HuH-7 (cell line): ENCODE measurements around the gene DDX1.

Experiments
- DNase-seq: peaks from one replicate; pipeline ENCODE4 v3.0.0; 2011; ENCODE audit warnings: low spot score

DDX1 gene

DNA sequence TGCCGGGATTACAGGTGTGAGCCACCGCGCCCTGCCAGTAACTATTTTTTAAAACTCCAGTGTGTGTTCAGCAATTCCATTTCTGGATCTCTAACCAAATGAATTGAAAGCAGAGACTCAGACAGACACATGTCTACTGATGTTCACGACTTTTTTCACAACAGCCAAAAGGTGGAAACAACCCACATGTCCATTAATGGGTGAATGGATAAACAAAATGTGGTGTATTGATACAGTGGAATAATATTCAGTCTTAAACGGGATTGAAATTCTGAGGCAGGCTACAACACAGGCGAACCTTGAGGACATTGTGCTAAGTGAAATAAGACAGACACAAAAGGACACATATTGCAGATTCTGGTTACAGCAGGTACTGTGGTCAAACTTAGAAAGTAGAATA lies 55.0 kb downstream of the DDX1 start:
- no peak for DNase-seq

DNA sequence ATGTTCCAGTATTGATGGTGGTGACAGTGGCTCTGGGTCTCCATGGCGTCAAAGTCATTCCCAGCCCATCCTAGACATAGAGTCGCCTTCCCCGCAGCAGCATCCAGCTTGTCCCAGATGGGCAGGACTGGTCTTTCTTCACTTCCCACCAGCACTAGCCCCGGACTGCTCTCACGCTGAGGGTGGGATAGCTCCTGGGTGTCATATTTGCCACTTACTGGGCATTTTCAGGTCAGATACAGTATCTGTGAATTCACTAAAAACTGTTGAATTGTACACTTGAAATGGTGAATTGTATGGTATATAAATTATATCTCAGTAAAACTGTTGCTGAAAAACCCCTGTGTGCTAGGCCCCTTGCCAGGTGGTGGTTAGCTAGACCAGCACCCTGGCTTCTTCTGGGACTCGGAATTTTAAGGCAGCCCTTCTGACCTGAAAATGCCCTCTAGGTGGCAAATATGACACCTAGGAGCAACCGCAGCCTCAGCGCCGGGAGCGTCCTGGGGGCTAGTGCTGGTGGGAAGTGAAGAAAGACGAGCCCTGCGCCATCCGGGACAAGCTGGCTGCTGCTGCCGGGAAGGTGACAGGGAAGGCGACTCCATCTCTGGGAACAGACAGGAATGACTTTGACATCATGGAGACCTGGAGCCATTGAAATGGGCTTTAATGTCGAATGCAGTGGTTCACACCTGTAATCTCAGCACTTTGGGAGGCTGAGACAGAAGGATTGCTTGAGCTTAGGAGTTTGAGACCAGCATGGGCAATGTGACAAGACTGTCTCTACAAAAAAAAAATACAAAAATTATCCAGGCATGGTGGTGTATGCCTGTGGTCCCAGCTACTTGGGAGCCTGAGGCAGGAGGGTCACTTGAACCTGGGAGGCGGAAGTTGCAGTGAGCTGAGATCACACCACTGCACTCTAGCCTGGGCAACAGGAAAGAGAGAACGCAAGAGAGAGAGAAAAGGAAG lies 56.2 kb downstream of the DDX1 start:
- DNase-seq = no peak

DNA sequence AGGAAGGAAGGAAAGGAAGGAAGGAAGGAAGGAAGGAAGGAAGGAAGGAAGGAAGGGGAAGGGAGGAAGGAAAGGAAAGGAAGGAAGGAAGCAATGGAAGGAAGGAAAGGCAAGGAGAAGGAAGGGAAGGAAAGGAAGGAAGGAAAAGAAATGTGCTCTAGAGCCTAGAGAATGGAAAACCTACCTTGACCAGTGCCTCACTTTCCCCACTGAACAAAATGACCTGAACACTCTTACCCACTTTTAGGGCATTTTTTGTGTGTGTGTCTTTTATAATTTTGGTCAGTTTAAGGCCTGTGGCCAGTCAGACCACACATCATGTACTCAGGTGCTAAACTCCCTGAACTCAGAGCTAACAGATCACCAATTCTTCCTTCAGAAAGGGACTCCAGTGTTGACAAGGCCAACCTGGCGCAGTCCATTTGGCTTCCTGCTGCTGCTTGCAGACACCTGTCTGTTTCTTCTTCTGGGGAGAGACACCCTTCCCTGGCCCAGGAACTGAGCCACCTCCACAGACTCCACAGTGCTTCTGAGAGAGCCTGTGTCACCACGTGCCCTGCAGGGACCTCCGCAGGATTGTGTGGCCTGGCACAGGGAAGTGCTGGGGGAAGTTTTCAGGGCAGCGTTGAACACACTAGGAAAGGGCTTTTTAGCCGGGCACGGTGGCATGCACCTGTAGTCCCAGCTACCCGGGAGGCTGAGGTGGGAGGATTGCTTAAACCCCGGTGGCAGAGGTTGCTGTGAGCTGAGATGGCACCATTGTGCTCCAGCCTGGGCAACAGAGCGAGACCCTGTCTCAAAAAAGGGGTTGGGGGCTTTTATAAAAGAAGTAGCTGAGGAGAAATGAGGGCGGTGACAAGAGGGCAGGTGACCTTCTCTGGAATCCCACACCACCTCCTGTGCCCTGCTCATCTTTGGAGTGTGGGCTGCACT lies 57.2 kb downstream of the DDX1 start:
- DNase-seq = no peak

DNA sequence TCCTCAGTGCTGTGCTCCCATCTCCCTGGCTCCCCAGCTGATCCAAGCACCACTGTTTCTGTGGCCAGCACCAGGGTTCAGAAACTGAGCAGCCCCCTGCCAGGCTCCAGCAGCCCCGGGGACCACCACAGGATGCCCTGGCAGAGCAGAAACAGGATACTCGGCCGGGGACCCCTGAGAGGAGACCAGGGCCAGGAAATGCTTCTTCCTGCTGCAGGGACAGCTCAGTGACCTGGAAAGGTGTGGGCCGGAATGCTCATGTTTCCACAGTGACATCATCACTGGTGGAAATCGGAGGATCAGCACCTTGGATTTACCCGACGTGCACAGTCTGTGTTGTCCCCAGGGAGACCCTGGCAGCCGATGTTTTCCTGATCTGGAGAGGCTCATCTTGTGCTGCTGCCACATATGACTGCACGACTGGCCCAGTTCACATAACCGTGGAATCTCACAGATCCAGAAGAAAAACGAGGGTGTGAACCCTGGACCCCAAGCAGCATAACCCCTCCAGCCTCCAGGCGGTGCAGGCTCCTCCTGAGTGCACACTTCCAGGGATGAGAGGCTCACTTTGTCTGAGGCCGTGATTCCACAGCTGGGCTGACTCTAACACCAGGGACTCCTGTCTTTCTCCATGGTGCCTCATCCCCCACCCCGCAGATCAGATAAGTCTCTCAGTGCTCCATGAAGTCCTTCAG lies 58.0 kb downstream of the DDX1 start:
- no peak for DNase-seq

DNA sequence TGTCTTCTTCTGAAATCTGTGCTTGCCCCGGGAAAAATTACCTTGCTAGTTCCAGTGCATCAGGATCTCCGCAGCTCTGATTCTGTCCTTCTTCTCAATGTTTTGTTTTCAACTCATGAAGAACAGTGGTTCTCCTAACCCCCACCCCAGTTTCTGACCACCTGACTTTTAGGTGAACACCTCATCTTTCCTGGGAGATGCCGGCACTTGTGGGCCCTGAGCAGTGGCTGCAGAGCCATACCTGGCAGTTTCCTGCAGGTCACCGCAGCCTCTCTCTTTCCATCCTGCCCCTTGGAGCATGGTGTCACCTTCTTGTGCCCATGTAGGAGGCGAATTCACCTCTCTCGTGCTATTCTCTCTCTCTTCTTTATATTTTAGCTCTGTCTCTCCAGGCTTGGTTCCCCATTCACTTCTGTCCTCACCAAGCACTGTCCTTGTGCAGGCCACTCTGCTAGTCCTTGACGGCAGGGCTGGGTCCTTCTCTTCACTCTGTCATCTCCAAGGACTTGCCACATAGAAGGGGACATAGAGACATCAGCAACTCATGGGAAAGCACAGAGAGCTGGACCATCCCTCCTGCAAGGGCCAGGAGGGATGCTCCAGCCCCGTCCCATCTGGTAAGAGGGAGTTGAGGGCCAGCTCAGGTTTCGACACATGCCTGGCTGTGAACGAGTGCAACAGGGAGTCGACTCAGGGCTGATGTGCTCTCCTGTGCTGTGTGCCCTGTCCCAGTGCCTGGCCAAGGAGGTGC lies 59.1 kb downstream of the DDX1 start:
- DNase-seq = no peak

DNA sequence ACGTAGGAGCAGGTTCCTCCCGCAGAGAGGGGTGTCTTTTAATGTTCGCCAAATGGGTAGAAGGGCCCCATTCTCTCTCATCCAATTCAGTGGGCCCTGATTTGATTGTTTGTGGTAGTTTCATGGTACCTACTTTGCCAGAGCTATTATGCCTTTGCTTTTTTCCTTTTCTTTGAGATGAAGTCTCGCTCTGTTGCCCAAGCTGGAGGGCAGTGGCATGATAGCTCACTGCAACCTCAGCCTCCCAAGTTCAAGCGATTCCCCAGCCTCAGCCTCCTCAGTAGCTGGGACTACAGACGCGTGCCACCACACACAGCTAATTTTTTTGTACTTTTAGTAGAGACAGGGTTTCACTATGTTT lies 59.7 kb downstream of the DDX1 start:
- no peak for DNase-seq

DNA sequence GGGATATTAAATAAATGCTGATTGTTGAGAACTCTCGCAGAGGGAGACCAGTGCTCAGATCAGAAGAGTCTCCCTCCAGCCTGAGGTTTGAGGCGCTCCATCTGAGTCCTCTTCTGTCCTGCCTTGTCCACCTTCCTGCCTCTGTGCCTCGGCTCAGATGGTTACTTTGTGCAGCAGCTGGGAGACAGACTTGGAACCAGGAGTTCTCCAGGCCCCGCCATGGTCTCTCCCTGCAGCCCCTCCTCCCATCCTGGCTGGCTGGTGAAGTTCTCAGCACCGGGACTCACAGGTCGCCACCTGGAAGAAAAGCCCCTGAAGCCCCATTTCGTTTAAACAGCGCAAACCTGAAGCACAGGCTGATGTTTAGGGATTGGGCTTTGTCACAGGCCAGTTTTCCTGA lies 60.6 kb downstream of the DDX1 start:
- DNase-seq = no peak

DNA sequence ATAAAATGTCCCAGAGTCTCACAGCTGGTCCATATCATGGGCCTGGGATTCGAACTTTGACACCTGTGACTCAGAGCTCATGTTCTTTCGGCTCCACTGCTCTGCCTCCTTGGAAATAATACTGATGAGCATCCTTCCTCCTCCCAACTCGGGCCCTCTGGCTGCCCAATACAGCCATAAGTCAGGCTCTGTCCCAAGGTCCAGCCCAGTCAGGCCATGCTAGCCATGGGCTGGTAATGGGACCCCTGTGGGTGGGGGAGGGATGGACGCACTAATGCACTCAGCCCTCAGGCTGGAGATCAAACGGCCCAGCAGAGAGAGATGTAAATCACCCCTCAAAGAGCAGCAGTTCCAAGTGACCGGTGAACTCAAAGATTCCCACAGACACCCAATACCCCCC lies 61.1 kb downstream of the DDX1 start:
- no peak for DNase-seq

DNA sequence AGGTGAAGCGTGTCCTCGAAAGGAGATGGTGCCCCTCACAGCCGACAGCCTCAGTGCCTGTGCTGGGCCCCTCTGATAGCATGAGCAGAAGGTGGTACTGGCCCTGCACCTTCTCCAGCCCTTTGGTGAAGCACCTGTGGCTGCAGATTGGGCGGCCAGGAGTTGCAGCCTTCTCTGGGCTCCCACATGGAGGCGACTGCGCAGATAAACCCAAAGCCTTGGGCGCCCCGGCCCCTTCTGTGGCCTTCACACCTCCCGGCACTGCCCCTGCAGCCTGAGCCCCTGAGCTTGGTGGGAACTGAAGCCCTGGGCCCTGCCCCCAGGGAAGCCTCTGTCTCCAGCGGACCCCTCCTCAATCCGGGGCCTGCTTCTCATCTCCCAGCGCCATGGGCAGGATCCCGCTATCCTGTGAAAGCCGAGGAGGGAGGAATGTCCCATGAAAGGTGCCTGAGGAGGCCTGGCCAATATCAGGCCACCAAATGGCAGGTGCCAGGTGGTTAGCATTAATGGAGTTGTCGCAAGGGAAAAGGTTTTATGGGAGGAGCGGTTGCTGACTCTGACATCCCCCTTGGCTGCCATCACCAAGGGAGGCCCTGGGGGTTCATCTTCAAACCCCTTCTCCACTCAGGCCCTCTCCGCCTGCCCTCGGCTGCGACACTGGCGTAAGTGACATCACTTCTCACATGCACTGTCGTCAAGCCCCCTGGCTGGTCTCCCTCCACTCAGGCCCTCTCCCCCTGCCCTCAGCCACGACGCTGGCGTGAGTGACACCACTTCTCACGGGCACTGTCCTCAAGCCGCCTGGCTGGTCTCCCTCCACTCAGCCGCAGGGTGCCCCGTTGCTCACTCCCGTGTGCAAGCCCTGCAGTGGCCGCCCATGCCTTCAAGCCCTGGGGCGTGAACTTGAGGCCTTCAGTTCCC lies 62.4 kb downstream of the DDX1 start:
- no peak for DNase-seq

DNA sequence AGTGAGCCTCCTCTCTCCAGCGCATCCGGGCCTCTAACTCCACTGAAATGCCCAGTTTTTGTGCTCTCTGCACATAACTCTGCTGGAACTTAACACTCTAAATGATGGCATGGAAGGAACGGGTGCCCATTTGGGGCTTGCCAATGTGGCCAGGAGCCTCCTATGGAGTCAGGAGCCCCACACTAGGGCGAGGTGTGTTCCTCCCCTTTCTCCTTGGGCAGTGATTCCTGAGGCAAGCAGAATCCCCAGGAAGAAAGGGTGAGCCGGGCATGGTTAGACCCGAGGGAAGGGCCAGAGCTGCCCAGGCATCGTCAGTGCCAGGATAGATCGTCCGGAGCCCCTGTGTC lies 63.0 kb downstream of the DDX1 start:
- DNase-seq = no peak

DNA sequence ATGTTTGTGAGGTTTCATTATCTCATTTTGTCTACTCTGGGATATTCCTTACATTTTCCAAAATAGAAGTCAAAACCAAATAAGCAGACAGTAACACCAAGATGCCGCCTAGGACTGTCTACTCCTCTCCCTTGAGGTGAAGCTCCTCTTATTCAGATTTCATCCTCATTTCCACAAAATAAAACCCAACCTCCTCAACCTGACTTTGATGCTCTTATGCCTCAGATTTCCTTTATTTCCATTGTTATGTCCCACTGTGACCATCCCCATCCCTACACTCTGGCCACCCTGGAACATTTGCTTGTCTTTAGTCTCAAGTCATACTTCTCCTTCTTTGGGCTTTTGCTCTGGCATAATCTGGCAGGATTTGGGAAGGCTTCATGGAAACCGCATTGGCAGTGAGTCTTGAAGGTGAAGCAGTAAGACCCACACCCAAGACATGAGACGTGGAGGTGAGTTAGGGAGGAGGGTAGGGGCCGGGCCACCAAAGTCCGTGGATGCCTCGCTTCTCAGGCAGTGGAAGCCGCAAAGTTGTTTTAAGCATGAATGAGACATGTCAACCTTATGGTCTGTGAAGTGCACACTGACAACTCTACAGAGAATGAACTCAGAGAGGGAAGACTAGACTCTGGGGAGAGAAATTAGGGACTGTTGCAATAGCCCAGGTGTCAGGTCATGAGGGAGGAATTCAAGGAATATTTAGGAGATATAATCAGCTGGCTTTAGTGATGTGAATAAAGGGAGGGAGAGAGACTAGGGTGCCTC lies 63.6 kb downstream of the DDX1 start:
- no peak for DNase-seq

DNA sequence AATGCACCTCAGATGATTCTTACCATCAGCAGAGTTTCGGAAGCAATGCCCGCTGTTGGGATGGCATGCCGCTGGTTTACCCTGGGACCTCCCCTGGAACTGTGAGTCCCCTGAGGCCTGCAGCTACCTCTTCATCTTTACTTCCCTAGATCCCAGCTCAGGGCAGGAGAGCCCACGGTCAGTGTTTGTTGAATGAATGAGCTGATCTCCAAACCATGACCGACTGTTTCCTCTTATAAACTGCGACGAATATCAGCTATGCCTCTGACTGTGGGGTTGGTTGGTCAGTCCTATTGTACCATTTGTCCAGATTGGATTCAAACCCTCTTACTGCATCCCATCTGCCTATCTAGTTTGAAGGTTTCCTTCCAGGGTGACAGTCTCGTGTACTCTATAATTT lies 64.4 kb downstream of the DDX1 start:
- DNase-seq = no peak

DNA sequence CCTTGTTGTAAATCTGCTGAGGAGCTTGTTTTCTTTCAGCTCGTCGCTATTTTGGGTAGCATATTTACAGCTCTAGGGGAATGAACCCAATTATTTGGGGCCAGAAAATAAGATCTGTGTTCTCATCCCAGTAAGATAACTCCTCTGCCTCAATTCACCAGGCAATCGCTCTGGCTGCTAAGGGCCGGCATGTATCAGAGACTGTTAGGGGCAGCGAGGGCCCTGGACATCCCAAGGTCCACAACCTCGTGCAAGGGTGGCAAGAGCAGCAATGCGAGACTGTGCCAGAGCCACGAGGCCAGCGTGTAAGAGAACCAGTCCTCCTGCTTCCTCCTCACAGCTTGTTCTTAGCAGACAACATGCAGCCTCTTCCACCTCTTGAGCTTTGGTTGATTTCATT lies 66.1 kb downstream of the DDX1 start:
- DNase-seq = no peak

DNA sequence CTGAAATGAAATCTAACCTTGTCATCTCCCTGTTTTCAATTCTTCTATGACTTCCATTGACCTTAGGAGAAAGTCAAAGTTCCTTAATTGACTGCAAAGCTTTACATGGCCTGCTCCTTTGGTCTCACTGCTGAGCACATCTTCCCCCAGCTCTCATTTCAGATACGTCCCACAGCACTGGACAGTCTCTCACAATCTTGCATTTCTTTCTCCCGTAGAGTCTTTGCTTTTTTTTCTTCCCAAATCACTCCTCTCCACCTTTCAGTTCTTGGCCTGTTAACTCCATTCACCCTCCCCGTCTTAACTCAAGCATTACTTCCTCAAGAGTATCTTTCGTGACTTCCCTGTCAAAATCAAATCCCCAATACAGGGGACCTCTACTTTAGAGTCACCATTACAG lies 67.2 kb downstream of the DDX1 start:
- DNase-seq = no peak

DNA sequence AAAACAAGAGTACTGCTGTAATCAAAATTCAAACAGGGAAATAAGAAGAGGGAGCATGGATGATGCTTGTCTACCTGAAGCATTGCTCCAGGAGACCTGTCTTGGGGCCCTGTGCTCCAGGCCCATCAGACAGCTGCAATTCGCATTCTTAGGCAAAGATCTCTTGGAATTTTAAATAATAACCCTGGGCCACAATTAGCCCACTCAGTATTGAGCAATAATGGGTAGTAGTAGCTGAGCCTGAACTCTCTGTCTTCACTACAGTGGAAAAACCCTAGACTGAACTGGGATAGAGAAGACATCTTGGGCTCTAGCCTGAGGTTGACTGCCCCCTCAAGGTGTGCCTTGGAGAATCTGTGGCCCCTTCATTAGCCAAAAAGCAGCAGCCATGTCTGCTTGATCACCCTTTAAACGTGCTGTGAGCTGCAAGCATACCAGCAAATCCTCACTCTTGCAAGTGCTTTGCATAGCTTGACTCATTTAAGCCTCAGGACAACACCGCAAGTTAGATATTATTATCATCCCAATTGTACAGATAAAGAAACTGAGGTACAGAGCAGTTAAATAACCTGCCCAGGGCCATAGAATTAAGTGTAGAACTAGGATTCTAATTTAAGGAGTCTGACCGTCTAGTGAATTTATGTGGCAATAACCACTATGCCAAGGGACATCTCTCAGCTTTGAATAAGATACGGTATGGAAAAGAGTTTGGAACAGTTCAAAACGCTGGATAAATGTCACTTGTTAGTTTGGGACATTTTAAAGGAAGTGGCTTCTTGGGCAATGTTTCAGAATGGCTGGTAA lies 69.0 kb downstream of the DDX1 start:
- DNase-seq = no peak

DNA sequence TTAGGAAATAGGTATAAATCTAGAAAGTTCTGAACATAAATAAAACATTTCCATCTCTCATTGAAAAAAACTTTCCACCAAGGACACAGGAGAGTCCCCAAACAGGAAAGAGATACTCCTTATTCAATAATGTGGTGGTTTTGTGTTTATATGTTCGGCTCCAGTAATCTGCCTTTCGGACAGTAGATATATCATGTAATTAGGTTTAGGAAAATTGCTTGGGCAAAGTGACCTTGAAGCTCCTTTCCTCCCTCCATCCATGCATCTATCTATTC lies 69.6 kb downstream of the DDX1 start:
- no peak for DNase-seq

DNA sequence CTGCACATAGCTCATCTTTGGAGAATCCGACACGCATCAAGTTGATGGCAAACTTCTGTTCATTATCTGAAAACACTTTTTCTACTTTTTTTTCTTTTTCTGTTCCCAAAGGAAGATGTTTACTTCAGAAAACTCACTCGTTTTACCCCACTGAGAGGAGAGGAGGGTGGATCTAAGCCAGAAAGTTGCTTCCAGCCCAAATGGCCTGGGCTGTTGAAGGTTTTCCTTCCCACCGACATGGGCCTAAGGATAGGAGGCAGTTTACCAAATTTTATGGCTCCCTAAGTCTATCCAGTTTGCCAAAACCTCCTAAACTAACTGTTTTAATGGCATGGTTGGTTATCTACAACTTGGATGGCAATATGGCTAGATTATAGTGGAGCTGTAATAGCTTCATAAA lies 70.4 kb downstream of the DDX1 start:
- DNase-seq = no peak

DNA sequence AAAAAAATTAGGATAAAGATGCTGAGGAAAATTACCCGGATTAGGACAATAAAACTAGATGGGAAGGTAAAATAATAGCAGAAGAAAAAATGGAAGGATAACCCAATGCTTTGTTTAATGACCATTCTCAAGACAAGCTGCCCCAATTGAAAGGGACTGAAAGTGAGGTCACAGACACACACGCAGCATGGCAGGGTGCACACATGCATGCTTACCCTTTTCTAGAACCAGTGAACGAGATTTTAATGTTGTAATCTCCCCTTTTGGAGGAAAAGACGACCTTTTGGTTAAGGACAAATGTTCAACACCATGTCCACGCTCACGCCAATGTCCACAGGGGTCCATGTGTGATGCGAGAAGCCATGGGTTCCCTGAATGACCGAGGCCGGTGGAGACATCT lies 70.9 kb downstream of the DDX1 start:
- DNase-seq = no peak

DNA sequence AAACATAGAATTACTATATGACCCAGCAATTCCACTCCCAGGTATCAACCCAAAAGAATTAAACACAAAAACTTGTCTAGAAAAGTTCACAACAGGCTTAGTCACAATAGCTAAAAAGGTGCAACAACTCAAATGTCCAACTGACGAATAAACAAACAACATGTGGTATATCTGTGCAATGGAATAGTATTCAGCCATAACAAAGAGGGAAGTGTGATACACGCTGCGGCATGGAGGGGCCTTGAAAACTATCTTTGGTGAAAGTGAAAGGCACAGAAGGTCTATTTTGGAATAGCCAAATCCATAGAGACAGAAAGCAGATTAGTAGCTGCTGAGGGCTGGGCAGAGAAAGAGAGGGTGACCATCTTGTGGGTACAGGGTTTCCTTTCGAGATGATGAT lies 72.1 kb downstream of the DDX1 start:
- DNase-seq = no peak
